Cardiac fibroblast (primary cell): ENCODE data around the gene CDH23.

Experiments used
- DNase-seq, 2 donors: peaks; one replicate each; pipeline versions ENCODE4 v3.0.0 to v3.0.0-alpha.2; 2010; ENCODE audit warnings: low read depth in 2 of 2
- H3K4me3 ChIP-seq, 2 donors: replicated peaks in 1 of 2; 1 replicate in 1 of 2; 2 replicates in 1 of 2; pipeline ENCODE4 v1.5.1; 2011; ENCODE audit warnings: low read depth in 2 of 2, low read length in 2 of 2, mild to moderate bottlenecking in 2 of 2, moderate library complexity in 1 of 2
- CTCF ChIP-seq: IDR thresholded peaks from one replicate; pipeline ENCODE4 v1.5.1; 2011; ENCODE audit warnings: low read depth, mild to moderate bottlenecking, low read length, inconsistent platforms

CDH23 gene

DNA sequence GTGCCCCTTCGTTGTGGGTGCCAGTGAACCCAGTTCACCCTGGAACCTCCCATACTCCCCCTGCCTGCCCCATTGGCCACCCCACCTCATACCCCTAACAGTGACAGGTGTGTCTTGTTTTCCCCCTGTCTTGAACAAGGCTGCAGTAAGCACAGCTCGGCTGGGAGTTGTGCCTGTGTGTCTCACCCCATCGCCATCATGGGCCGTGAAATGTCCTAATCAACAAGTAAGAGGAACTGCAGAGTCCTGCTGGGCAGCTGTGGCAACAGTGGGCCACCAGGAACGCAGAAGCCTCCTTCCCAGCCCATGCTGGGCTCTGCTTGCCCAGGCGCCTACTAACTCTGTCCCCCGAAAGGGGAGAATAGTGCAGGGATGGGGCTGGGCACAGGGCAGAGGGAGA, 231.2 kb downstream of the CDH23 start:
- no peak overlapping the region for H3K4me3 ChIP-seq
- no peak for TF ChIP-seq CTCF
- DNase-seq: no peak

DNA sequence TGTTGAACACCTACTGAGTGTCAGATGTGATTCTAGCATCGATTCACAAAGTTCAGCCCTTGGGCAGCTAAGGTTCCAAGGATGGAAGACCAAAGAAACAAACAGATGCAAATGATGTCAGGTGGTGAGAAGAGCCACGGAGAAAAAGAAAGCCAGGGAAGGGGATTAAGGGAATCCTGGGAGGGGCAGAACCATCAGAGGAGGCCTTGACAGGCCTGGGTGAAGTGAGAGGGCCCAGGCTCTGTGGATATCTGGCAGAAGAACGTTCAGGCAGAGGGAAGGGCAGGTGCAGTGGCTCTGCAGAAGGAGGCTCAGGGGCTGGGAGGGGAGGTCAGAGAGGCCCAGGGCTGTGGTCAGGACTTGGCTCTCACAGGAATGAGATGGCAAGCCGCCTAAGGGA, 232.4 kb downstream of the CDH23 start:
- TF ChIP-seq CTCF: no peak
- no peak overlapping the region for H3K4me3 ChIP-seq
- no peak for DNase-seq

GRCh38 chr10:71630168-71630567, 233.4 kb downstream of the CDH23 start:
- no peak for DNase-seq
- no peak for TF ChIP-seq CTCF
- H3K4me3 ChIP-seq: no peak overlapping the region

DNA sequence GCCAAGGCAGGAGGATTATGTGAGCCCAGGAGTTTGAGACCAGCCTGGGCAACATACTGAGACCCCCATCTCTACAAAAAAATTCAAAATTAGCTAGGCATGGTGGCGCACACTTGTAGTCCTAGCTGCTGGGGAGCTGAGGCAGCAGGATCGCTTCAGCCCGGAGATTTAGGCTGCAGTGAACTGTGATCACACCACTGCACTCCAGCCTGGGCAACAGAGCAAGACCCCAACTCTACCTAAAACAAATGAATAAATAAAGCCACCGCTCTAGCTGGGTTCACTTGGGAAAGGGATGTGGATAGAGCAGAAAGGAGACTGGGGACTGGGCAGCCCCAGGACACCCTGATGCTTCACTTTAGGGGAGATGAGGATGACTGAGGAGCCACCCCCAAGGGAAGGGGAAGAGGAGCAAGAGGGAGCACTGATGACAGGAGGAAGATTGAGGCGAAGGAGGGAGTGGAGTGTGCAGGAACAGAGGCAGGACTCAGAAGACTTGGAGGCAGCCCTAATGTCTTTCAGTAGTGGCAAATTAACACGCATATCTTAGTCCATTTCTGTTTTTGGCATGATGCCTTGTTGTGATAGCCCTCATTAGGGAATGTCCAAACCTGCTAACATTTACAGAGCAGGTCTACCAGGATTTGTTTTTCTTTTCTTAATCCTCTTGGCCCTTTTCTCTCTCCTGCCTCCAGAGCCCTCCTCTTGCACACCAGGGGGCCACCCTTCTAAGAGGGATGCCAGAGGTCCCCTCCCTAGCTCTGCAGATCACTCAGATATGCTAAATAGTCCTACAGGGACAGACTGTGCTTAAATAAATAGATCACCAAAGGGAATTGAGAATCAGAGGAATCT, 234.5 kb downstream of the CDH23 start:
- no peak for DNase-seq
- no peak for TF ChIP-seq CTCF
- no peak overlapping the region for H3K4me3 ChIP-seq

DNA sequence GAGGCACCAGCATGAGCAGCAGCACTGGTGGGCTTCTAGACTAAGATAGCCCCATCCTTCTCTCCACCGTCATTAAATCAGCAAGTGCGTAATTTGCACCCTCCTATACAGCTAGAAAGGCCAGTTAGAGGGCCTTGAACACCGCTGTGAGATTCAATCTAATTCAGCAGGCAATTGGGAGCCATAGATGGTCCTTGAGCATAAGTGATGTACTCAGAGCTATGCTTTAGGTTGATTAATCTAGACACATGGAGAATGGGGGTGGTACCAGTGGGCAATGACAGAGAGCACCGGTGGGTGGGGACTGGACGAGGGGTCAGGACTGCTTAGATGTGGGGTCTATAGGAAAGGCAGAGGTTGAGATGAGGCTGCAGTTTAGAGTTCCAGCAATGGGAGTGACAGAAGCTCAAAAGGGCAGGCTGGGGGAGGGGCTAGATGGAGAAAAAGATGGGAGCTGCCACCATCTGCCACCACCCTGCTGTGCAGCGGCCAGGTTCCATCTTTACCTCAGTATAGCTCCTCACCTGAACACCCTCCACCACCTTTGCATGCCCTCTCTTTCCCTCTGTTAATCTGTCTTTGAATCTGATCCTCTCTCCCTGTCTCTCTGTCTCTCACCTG, 235.6 kb downstream of the CDH23 start:
- no peak overlapping the region for H3K4me3 ChIP-seq
- DNase-seq: no peak
- TF ChIP-seq CTCF: no peak

- TF ChIP-seq CTCF: no peak
- no peak for DNase-seq
- H3K4me3 ChIP-seq: no peak overlapping the region
These were observed 236.3 kb downstream of the CDH23 start for GRCh38 chr10:71632896-71633600.
